ENCODE measurements around the gene BRF1.

DNA sequence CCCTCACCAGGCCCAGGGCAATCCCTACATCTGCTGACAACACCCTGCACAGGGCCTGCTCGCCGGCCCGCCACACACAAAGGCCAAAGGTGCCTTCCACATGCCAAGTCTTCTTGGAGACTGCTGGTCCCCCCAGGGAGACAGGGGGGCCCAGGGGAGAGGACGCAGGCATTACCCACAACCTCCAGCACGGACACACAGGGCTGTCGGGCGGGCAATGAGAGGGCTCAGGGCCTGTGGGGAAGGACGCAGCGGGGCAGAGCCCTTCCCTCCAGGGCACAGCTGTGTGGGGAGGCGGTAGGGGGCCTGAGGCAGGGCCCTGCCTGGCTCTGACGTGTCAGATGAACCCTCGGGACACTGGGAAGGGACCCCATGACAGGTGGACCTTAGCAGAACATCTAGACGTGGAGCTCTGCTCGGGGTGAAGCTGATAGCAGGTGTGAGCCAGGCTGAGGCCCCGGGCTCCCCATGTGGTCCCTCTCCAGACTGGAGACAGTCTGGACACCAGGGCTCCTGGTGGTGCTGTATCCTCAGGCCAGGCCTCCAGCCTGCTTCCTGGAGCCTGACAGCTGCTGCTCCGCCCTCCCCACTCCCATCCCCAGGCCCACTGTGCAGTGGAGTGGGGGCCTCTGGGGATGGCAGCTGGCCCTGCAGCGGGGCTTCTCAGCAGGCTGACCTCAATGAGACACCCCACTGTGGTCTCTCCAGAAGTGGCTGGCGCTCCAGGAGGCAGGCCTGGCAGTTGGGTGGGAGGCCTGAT lies 88.1 kb downstream of the BRF1 start:
- no peak for TF ChIP-seq POLR2A (IDR thresholded peaks at IDR 0.05)
- TF ChIP-seq, protein P1, sequence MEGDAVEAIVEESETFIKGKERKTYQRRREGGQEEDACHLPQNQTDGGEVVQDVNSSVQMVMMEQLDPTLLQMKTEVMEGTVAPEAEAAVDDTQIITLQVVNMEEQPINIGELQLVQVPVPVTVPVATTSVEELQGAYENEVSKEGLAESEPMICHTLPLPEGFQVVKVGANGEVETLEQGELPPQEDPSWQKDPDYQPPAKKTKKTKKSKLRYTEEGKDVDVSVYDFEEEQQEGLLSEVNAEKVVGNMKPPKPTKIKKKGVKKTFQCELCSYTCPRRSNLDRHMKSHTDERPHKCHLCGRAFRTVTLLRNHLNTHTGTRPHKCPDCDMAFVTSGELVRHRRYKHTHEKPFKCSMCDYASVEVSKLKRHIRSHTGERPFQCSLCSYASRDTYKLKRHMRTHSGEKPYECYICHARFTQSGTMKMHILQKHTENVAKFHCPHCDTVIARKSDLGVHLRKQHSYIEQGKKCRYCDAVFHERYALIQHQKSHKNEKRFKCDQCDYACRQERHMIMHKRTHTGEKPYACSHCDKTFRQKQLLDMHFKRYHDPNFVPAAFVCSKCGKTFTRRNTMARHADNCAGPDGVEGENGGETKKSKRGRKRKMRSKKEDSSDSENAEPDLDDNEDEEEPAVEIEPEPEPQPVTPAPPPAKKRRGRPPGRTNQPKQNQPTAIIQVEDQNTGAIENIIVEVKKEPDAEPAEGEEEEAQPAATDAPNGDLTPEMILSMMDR (IDR thresholded peaks at IDR 0.05): no peak

All from right lobe of liver (tissue), 4 donors.